Stimulated activated CD8-positive, alpha-beta memory T cell treated with anti-CD3 and anti-CD28 coated beads, Interleukin-4, amount 100 ng/mL, for 24 hours (primary cell): ENCODE results near the gene POU2F1.

Experiments
- DNase-seq: peaks from one replicate; pipeline ENCODE4 v3.0.0-alpha.2; 2020; ENCODE audit warnings: low read depth

POU2F1 gene

GRCh38 chr1:167467752-167468151 lies 247.1 kb downstream of the POU2F1 start:
- no peak for DNase-seq

- no peak for DNase-seq
Observed at GRCh38 chr1:167469280-167469965, 248.7 kb downstream of the POU2F1 start.

- DNase-seq = no peak
Observed at GRCh38 chr1:167471568-167471967, 250.9 kb downstream of the POU2F1 start.

- DNase-seq = no peak
Observed at GRCh38 chr1:167472752-167473521, 252.3 kb downstream of the POU2F1 start.

GRCh38 chr1:167473761-167474160 lies 253.1 kb downstream of the POU2F1 start:
- DNase-seq = no peak

GRCh38 chr1:167474191-167474641 lies 253.5 kb downstream of the POU2F1 start:
- no peak for DNase-seq

- no peak for DNase-seq
Observed at GRCh38 chr1:167476061-167476460, 255.4 kb downstream of the POU2F1 start.
